Stomach (tissue), 9 donors: ENCODE data around the gene TTC7B. TPM values are rescaled to one million over a fixed set of nuclear protein-coding genes. Genes with fewer than 3 reads are reported as not detected.

Source experiments
- DNase-seq, 2 donors: peaks; one replicate each; pipeline versions ENCODE4 v3.0.0 to v3.0.0-alpha.2; 2013 to 2019
- H3K27ac ChIP-seq, 5 donors: fragments of 200-600 bp in 4 of 5; sonication (generic) in 4 of 5; one replicate each; pipeline ENCODE4 v1.5.1; 2013 to 2019; ENCODE audit warnings: mild to moderate bottlenecking in 1 of 5, moderate library complexity in 1 of 5
- H3K27me3 ChIP-seq, 3 donors: fragments of 200-600 bp; sonication (generic); one replicate each; pipeline ENCODE4 v1.5.1; 2017 to 2019; ENCODE audit warnings: mixed run types in 1 of 3
- H3K36me3 ChIP-seq, 4 donors: fragments of 200-600 bp; sonication (generic); 1 replicate in 3 of 4; 2 replicates in 1 of 4; pipeline ENCODE4 v1.5.1; 2016 to 2019
- H3K4me1 ChIP-seq, 4 donors: fragments of 200-600 bp; sonication (generic); one replicate each; pipeline ENCODE4 v1.5.1; 2016 to 2019
- H3K4me3 ChIP-seq, 4 donors: fragments of 200-600 bp; sonication (generic) in 3 of 4; one replicate each; pipeline ENCODE4 v1.5.1; 2016 to 2019; ENCODE audit warnings: mild to moderate bottlenecking in 1 of 4
- H3K9me3 ChIP-seq, 4 donors: fragments of 200-600 bp; sonication (generic); one replicate each; pipeline ENCODE4 v1.5.1; 2016 to 2019
- CTCF ChIP-seq, 7 experiments: fragments of 450-650 bp in 4 of 7; fragments of 200-600 bp in 3 of 7; sonication (generic) in 3 of 7; IDR thresholded peaks; one replicate each; pipeline ENCODE4 v1.5.1; 2016 to 2019; ENCODE audit warnings: antibody characterized with exemption in 7 of 7, control low read depth in 2 of 7, mild to moderate bottlenecking in 1 of 7
- EP300 ChIP-seq: sonication (generic); formaldehyde crosslinking; IDR thresholded peaks from one replicate; pipeline ENCODE4 v1.6.1; 2017; ENCODE audit warnings: antibody characterized with exemption
- POLR2A ChIP-seq, 4 donors: fragments of 450-650 bp; IDR thresholded peaks; one replicate each; pipeline ENCODE4 v1.6.1; 2016; ENCODE audit warnings: antibody characterized with exemption in 4 of 4, control low read depth in 2 of 4, mild to moderate bottlenecking in 1 of 4, moderate library complexity in 1 of 4
- POLR2AphosphoS5 ChIP-seq, 3 donors: sonication (generic); formaldehyde crosslinking; IDR thresholded peaks; one replicate each; pipeline ENCODE4 v1.6.1; 2016; ENCODE audit warnings: antibody characterized with exemption in 3 of 3
- WGBS, 5 donors: extraction: QIAGEN DNeasy Blood & Tissue Kit in 3 of 5; methylation state at CpG; one replicate each; pipeline versions ENCODE4 v1.1.5 to v1.1.7; 2013 to 2018; 5-methylcytosine and 5-hydroxymethylcytosine counted together
- intact Hi-C: fragments of 100-400 bp; cut with DNase I; formaldehyde crosslinking; loops from one replicate; pipeline ENCODE4 v1.15.1; 2023; ENCODE audit warnings: low total_unique reads
- polyA plus RNA-seq, 3 donors: library from polyadenylated mRNA; stranded (reverse); fragments of 200-250 nt; gene quantifications; one replicate each; pipeline ENCODE4 v1.2.3, GENCODE V29; 2013
- total RNA-seq, 5 donors: library from RNA; depleted of rRNA; stranded (reverse); fragments of >200 nt; gene quantifications; one replicate each; pipeline versions ENCODE4 v1.1.0 to v1.2.3, GENCODE V29; 2014 to 2016
- donor health status: healthy with polysubstance abuse.
- donor health status: Bipolar disorder and iron deficiency.
- donor health status: healthy.

TTC7B gene
- total and polyA plus RNA-seq, 8 donors, result 6.8 to 110 (median 17.7) TPM

DNA sequence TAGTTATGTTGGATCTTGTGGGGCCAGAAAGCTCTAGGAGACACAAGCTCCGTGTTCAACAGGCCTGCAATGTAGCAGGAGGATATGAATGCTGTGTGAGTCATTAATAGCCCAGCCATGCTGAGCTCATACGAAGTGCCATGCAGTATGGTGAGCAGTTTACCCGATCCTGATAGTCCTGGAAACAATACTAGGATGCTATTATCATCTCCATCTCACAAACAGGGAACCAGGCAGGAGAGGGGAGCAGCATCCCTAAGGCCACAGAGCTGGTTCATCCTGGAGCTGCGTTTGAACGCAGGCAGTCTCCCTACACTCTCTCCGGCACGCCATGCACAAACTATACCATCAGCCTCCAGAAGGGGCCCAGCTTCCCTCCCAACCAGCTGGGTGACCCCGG lies 20.5 kb downstream of the TTC7B start:
- Histone ChIP-seq H3K36me3 (no peaks in the 10 kb centered on the region), H3K9me3 (no peaks in the 10 kb centered on the region), H3K27ac (peak overlapping the region in 1 of 5 donors; percentile 8), H3K4me1 (peaks cover 0 to 11% (median 5%) of the 10 kb centered on the region in 4 donors), H3K27me3 (no peaks in the 10 kb centered on the region), H3K4me3 (no peak overlapping the region)
- no peak for DNase-seq
- intact Hi-C loops, result no loop called here
- TF ChIP-seq POLR2A (IDR thresholded peaks at IDR 0.05), result no peak
- TF ChIP-seq POLR2AphosphoS5 (IDR thresholded peaks at IDR 0.05), result no peak
- TF ChIP-seq EP300, result no peak
- no peak for TF ChIP-seq CTCF (IDR thresholded peaks at IDR 0.05)
- WGBS, 5 donors, result 65 to 73% (median 71%) methylated on average over 8 of the region's 8 CpGs

DNA sequence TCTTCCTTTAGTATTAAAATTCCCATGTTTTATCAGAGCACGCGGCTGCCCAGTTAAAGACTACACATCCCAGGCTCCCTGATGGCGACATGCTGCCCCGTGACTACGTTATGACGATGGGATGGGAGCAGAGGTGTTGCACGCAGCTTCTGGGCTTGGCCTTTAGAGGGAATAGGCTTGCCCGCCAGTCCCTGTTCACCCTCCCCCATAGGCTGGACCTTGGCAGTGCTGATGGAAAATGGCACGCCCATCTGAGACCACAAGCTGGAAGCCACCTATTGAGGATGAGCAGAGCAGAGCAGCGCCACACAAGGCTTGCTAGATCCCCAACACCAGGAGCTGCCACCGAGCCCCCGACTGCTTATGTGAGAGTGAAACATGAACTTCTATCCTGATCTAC lies 24.7 kb downstream of the TTC7B start:
- H3K4me3 ChIP-seq, result no peak overlapping the region
- no peaks in the 10 kb centered on the region for H3K27me3 ChIP-seq
- H3K9me3 ChIP-seq, result no peaks in the 10 kb centered on the region
- peaks cover 0 to 10% (median 4%) of the 10 kb centered on the region in 4 donors for H3K4me1 ChIP-seq
- intact Hi-C loops, result no loop called here
- WGBS, 5 donors, result 87 to 95% (median 91%) methylated on average over 12 of the region's 12 CpGs
- H3K27ac ChIP-seq, result no peak overlapping the region
- TF ChIP-seq CTCF (IDR thresholded peaks at IDR 0.05) (no peak), EP300 (no peak), POLR2AphosphoS5 (IDR thresholded peaks at IDR 0.05) (no peak), POLR2A (IDR thresholded peaks at IDR 0.05) (no peak)
- H3K36me3 ChIP-seq, result no peaks in the 10 kb centered on the region
- DNase-seq, result no peak

- H3K4me1 ChIP-seq, result no peaks in the 10 kb centered on the region
- TF ChIP-seq EP300 (no peak), POLR2AphosphoS5 (IDR thresholded peaks at IDR 0.05) (no peak), CTCF (IDR thresholded peaks at IDR 0.05) (no peak), POLR2A (IDR thresholded peaks at IDR 0.05) (no peak)
- H3K4me3 ChIP-seq, result no peak overlapping the region
- no peaks in the 10 kb centered on the region for H3K9me3 ChIP-seq
- no peaks in the 10 kb centered on the region for H3K27me3 ChIP-seq
- WGBS, 5 donors, result 77 to 90% (median 84%) methylated on average over 7 of the region's 7 CpGs
- intact Hi-C loops, result no loop called here
- no peak overlapping the region for H3K27ac ChIP-seq
- no peak for DNase-seq
- H3K36me3 ChIP-seq, result peaks cover 0 to 34% (median 26%) of the 10 kb centered on the region in 4 donors
Observed at GRCh38 chr14:90788031-90788430, 28.2 kb downstream of the TTC7B start.

DNA sequence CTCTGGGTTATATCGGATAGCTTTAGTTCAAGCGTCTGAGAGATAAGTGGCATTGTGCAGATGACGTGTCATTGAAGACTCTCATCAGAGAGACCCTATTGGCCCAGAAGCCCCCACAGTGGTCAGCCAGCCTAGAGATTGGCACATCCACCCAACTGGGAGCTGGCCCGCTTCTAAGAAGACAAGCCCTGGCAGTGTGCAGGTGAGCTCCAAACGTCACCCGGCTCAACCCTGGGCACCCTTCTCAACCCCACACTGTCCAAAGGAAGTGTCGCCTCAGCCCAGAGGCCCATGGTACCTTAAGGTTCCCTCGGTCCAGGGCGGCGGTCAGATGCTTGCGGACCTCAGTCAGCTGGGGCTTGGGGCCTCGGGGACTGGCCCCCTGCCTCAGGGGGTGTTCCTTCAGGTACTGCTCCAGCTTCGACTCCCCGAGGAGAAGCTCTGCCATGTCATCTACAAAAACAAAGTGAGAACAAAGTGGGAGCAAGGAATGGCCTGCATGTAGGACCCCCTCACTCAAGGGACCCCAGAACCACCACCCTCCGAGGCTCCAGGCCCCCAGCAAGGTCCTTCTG lies 30.3 kb downstream of the TTC7B start:
- 89 to 94% (median 93%) methylated on average over 9 to 15 of the region's 15 CpGs for WGBS, 5 donors
- peaks cover 3 to 54% (median 39%) of the 10 kb centered on the region in 4 donors for H3K36me3 ChIP-seq
- no peaks in the 10 kb centered on the region for H3K27me3 ChIP-seq
- intact Hi-C loops, result no loop called here
- H3K4me3 ChIP-seq, result no peak overlapping the region
- H3K27ac ChIP-seq, result no peak overlapping the region
- TF ChIP-seq CTCF (IDR thresholded peaks at IDR 0.05) (no peak), EP300 (no peak), POLR2A (IDR thresholded peaks at IDR 0.05) (no peak), POLR2AphosphoS5 (IDR thresholded peaks at IDR 0.05) (no peak)
- no peaks in the 10 kb centered on the region for H3K9me3 ChIP-seq
- H3K4me1 ChIP-seq, result no peaks in the 10 kb centered on the region
- no peak for DNase-seq
